ENCODE results near the gene SAP30BP.

The SAP30BP gene

DNA sequence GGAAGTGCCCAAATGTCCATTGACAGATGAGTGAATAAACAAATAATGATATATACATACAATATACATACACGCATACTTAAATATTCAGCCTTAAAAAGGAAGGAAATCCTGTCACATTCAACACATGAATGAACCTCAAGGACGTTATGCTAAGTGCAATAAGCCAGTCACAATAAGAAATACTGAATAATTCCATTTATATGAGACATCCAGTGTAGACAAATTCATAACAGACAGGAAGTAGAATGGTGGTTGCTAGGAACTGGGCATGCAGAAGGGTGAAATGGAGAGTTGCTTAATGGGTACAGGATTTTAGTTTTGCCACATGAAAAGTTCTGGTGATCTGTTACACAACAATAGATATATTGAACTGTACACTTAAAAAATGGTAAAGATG lies 45.3 kb downstream of the SAP30BP start:
- TF ChIP-seq, protein P1, sequence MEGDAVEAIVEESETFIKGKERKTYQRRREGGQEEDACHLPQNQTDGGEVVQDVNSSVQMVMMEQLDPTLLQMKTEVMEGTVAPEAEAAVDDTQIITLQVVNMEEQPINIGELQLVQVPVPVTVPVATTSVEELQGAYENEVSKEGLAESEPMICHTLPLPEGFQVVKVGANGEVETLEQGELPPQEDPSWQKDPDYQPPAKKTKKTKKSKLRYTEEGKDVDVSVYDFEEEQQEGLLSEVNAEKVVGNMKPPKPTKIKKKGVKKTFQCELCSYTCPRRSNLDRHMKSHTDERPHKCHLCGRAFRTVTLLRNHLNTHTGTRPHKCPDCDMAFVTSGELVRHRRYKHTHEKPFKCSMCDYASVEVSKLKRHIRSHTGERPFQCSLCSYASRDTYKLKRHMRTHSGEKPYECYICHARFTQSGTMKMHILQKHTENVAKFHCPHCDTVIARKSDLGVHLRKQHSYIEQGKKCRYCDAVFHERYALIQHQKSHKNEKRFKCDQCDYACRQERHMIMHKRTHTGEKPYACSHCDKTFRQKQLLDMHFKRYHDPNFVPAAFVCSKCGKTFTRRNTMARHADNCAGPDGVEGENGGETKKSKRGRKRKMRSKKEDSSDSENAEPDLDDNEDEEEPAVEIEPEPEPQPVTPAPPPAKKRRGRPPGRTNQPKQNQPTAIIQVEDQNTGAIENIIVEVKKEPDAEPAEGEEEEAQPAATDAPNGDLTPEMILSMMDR (IDR thresholded peaks at IDR 0.05): no peak

- TF ChIP-seq, protein P1 (IDR thresholded peaks at IDR 0.05): no peak
These were observed 52.6 kb downstream of the SAP30BP start for GRCh38 chr17:75719732-75720131.

GRCh38 chr17:75720656-75721462 lies 53.7 kb downstream of the SAP30BP start, which contains the start of gene ITGB4:
TSS of gene ITGB4 (plus strand) at chr17:75721459. CDS start at chr17:75724704, 3,245 bp downstream.
- TF ChIP-seq, protein P1 (IDR thresholded peaks at IDR 0.05): peak; percentile 27; the same call in 1 of the 2 replicates

- TF ChIP-seq, protein P1 (IDR thresholded peaks at IDR 0.05): no peak
These were observed 54.4 kb downstream of the SAP30BP start for GRCh38 chr17:75721463-75722011.

- TF ChIP-seq, protein P1 (IDR thresholded peaks at IDR 0.05): no peak
These were observed 54.9 kb downstream of the SAP30BP start for GRCh38 chr17:75722076-75722475.

DNA sequence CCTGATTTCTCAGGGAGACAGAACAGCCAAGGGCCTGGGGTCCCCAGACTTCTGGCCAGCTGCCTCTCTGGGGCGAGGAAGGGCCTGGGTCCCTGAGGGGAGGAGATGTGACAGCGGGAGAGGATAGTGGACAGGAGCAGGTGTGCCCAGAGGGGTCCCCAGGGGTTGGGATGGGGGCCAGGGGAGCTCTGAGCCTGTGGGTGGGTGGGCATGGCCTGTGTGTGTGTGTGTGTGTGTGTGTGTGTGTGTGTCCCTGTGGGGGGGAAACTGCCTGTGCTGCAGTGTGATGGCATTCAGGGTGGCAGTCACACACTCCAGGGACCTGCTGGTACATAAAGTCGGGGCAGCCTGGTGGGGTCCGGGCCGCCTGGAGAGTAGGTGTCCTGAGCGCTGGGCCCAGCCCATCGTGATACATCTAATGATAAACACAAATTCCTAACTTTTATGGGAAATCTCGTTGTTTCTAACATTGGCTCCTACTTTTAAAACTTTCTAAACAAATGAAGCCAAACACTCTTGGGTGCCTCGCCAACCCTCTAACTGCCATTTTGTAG lies 55.5 kb downstream of the SAP30BP start:
- TF ChIP-seq, protein P1 (IDR thresholded peaks at IDR 0.05): no peak

DNA sequence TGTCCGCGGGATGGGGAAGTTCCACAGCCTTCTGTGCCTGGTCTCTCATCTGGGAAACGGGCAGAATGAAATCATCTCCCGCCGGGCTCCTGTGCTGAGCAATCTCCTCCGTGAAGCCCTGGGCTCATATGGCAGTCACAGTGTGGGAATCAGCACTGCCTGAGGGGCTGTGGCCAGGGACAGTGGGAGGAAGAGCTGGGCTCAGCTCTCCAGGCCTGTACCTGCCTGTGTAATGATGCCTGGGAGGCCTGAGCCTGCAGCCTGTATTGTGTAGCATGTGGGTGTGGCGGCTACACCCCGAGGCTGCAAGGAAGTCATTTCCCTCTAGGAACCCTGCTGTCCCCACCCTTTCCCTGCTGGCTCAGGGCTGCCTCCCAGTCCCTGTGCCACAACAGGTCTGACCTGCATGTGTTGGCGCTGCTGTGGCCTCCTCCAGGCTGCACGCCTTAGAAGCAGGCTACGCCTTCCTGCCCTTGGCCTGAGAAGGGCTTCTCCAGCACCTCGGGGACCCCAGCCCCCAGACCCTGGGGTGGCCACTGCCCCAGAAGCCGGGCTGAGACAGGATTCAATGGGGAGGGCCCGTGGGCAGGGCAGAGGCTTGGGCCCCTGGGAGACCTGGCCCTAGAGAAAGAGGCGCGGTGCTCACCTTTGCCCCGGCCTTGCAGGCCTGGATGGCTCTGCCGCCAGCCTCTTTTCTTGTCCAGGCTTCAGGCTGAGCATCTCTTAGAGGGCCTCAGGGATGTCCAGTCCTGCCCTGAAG lies 56.2 kb downstream of the SAP30BP start:
- TF ChIP-seq, protein P1 (IDR thresholded peaks at IDR 0.05): no peak
